ENCODE results near the gene TRAFD1.
A peak's percentile ranks its signal among the peaks of the same experiment; 100 is the strongest.

TRAFD1 gene

DNA sequence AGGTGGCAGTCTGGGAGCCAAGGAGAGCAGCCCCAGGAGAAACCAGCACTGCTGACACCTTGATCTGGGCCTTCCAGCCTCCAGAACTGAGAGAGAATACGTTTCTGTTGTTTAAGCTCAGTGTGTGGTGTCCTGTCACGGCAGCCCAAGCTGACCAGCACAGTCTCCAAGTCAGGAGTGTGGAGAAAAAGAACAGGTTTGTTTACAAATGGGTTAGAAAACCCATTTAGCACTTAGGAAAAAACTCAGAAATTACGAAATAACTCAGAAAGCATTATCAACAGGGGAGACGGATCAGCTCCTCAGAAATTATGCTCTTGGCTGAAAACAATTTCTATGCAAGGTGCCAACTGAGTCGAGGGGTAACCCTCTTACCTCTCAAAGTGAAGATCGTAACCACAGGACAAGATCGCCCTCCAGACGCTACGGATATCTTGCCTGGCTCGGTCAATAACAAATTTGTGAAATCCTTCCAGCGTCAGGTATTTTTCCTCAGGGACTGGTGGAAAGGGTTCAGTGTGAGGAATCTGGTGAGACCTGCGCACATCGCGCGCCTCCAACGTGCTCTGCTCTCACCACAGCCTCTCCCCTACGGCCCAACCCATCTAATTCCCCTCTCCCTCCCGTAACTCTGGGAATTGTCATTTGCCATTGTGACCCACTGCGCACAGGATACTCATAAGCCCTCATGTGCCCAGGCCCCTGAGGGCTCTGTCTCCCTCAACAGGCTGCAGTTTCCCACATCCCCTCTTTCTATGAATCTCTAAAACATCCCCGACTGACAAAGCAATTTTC, 50.2 kb downstream of the TRAFD1 start:
- no peak for DNase-seq (ENCODE audit: low spot score)

GRCh38 chr12:112176321-112177010, 51.1 kb downstream of the TRAFD1 start:
- no peak for DNase-seq (ENCODE audit: low spot score)

GRCh38 chr12:112178796-112179195, 53.4 kb downstream of the TRAFD1 start:
- no peak for DNase-seq (ENCODE audit: low spot score)

DNA sequence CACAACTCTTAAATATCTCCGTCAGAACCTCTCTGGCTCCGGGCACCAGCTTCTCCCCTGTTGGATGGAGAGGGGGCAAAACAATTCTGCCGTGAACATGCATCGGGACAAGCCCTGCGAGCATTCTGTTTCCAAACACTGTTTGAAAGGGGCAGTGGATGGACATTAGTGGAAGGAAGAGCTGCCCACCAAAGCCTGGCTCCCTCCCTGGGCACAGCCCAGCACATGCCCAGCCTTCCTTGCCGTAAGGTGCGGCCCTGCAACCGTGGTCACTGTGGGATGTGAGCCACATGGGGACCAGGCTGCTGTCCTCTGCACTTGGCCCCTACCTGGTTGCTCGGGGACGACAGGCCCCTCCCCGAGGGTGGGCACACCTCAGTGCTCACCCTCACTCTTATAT, 54.0 kb downstream of the TRAFD1 start:
- no peak for DNase-seq (ENCODE audit: low spot score)

- peak; percentile 25 for DNase-seq (ENCODE audit: low spot score)
Observed at GRCh38 chr12:112179916-112180315, 54.6 kb downstream of the TRAFD1 start.

- no peak for DNase-seq (ENCODE audit: low spot score)
Observed at GRCh38 chr12:112180422-112180821, 55.1 kb downstream of the TRAFD1 start.

DNA sequence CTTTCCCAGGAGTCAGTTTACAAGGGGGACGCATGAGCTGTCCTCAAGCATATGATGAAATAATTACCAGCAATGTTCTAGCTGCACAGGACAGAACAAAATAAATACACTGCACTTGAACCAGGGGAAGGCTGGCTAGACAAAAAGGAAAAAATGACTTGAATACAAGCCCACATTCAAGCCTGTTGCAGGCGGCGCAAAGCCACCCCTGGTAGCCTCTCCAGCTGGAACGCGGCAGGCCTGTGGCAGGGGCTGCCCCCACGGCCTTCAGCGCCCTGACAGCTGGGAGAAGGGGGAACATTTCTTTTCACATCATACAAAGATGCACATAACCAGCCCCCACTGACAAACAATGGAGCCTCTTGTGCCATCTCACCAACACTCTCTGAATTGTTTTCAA, 57.1 kb downstream of the TRAFD1 start:
- DNase-seq (ENCODE audit: low spot score), result no peak

DNA sequence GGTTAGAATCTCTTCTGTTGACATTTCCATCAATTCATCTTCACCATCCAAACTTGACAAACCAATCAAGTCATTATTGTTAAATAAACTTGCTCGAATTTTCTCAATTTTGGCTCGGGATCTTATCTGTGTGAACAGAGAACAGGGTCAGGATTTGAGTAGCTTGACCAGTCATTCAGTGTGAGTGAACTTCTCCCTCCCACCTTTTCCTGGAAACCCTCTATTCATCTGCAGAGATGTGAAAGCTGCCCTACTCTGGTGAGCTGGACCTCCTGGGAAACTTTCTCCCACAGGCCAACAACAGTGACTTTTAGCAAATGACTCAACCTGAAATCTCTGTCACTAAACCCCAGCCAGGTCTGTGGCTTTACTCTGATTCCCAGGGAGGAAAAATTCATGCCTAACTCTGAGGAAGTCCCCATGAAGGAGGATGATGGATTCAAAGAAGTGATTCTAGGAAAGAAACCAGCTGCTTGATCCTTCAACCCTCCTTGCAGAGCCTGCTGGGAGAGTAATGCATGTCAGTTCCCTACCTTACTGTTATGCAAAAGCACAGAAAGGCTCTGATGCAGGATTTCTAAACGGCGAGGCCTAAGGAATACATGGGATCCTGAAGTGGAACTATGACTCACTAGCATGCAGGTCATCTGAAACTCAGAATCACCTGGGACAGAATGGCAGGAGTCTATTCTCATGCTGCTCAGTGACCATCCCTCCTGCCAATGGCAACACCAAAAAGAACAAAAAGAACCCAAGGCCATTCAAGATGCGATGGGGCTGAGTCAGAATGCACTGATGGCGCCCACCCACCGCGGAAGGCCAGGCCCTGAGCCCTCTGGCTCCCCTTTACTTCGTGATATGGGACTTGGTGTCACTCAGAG, 58.0 kb downstream of the TRAFD1 start:
- no peak for DNase-seq (ENCODE audit: low spot score)

- no peak for DNase-seq (ENCODE audit: low spot score)
Observed at GRCh38 chr12:112184056-112184887, 58.9 kb downstream of the TRAFD1 start.

DNA sequence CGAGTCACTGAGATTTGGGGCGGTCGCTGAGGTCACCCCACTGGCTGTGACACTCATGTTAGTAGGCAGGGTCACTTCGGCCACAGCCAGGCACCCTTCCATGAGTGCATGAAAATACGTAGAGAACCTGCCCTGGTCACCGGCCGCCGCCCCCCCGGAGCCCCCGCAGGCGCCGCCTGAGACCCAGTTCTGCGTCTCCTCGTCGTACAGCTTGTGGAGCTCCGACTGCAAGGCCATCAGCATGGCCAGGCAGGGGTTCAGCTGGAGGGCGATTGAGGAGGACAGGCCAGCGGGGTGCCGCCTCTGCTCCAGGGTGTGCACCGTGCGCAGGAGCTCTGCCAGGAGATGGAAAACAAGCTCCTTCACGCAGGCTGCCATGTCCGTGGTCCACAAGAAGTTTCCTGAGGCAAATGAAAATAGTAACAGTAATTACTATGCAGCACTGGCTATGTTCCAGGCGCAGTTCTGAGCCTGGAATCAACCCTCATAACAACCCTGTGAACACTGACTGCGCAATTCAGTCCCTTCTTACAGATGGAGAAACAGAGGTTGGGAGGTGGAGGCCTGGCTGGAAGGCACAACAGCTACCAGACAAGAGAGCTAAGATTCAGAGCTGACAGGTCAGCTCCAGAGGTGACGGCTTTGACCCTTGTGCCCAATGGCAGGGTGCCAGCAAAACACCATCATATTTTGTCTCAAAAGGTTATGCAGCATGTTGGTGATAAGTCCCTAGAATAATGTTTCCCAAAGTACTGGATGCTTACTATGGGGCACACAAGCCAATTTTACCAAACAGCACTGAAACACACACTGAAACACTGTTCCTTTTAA, 59.9 kb downstream of the TRAFD1 start:
- no peak for DNase-seq (ENCODE audit: low spot score)

- DNase-seq (ENCODE audit: low spot score), result no peak
Observed at GRCh38 chr12:112188130-112188830, 62.9 kb downstream of the TRAFD1 start.

- DNase-seq (ENCODE audit: low spot score), result no peak
Observed at GRCh38 chr12:112190231-112191025, 65.1 kb downstream of the TRAFD1 start.

- DNase-seq (ENCODE audit: low spot score), result no peak
Observed at GRCh38 chr12:112191201-112191600, 65.8 kb downstream of the TRAFD1 start.

- DNase-seq (ENCODE audit: low spot score), result no peak
Observed at GRCh38 chr12:112191840-112192321, 66.5 kb downstream of the TRAFD1 start.

GRCh38 chr12:112192475-112192874, 67.1 kb downstream of the TRAFD1 start:
- DNase-seq (ENCODE audit: low spot score), result no peak

DNA sequence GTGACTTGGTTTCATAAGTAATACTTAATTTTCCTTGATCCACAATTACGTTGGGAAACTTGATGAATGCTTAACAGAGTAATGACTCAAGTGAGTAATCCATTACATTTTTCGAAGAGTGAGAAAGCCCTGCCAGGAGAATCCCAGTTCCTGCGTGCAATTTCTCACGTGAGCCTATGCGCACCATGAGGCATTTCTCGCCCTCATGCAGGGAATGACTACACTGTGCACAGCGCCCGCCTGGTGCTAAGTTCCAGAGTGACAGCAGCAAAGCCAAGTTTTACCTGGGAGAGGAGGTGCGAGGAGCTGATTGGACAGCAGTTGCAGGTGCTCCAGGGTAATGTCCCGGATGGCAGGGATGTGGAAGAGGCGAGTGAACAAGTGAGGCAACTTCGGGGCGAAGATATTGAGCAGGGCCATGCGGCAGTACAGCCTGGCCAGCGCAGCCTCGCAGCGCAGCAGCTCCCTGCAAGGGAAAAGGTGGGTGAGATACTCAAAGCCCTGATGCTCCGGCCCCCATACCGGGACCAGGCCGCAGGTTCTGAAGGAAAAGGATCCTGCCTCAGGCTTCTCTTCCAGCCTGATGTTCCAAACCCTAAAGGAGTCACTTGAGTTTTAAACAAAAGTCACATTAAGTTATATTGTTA, 69.4 kb downstream of the TRAFD1 start:
- DNase-seq (ENCODE audit: low spot score), result no peak

GRCh38 chr12:112196196-112196875, 71.0 kb downstream of the TRAFD1 start:
- DNase-seq (ENCODE audit: low spot score), result no peak

- DNase-seq (ENCODE audit: low spot score), result peak; percentile 45
Observed at GRCh38 chr12:112198120-112198733, 72.9 kb downstream of the TRAFD1 start.

Measured in LoVo (cell line).